GM10248 (cell line): ENCODE measurements around the gene GALNS.

Experiments
- CTCF ChIA-PET: fragments of 300-600 bp; sonication (Branson Sonifier 250); formaldehyde crosslinking; extraction: SDS; loops from one replicate; lab custom pipeline; 2021; ENCODE audit warnings: antibody characterized with exemption; lab: Yijun Ruan, JAX
- POLR2A ChIA-PET: fragments of 350-650 bp; sonication (Branson Sonifier 250); formaldehyde crosslinking; extraction: SDS; loops from one replicate; lab custom pipeline; 2020; ENCODE audit warnings: antibody characterized with exemption; lab: Yijun Ruan, JAX
- DNase-seq: peaks from one replicate; pipeline ENCODE4 v3.0.0; 2012; ENCODE audit errors: extremely low spot score
- CTCF ChIP-seq: IDR thresholded peaks from 2 replicates; pipeline ENCODE4 v1.5.1; 2012; ENCODE audit warnings: mild to moderate bottlenecking, low read depth; ENCODE audit errors: extremely low read depth, missing control alignments, control extremely low read depth

The GALNS gene

DNA sequence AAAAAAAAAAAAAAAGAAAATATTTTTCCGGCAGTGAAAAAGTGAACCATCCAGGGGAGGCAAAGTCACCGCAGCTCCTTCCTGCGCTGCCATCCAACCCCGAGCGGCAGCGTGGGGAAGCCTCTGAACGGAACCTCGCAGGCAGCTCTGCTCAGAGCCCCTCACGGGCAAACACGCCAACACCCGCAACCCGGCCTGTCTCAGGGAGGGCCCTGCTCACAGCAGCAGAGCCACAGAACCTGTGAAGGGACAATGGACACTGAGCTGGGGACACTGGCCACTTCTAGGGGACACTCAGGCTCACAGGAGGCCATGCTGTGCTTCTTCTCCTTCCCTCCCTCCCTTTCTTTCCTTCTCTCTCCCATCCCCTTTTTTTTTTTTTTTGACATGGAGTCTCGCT lies 23.7 kb downstream of the GALNS start:
- TF ChIP-seq CTCF: no peak
- ChIA-PET POLR2A (interaction anchor here (0.7 kb wide), 1 partner anchor 24 kb away, joined by 3 read pairs; no protein-coding TSS in a partner anchor), CTCF (no interaction called here)
- no peak for DNase-seq

- TF ChIP-seq CTCF: no peak
- DNase-seq: no peak
- POLR2A ChIA-PET: no interaction called here
- CTCF ChIA-PET: no interaction called here
Observed at GRCh38 chr16:88831838-88832237, 24.9 kb downstream of the GALNS start.

GRCh38 chr16:88830783-88831182 lies 26.0 kb downstream of the GALNS start:
- no peak for DNase-seq
- ChIA-PET CTCF (interaction anchor here (1.6 kb wide), 1 partner anchor 14 kb away, joined by 3 read pairs; no protein-coding TSS in a partner anchor), POLR2A (no interaction called here)
- TF ChIP-seq CTCF: no peak

DNA sequence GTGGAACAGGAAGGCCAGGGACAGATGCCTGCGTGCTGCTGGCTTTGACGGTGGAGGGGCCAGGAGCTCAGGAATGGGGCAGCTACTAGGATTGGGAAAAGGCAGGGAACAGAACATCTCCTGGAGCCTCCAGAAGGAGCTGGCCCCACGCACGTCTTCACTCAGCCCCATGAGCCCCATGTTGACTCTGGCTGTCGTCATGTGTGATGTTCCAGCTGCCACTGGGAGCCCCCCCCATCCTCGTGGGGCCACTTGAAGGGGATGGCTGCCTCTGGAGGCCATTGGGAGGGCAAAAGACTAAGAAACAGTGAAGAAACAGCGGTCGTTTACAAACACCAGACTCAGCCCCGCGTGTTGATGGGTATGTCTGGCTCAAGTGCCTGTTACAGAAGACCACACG lies 26.5 kb downstream of the GALNS start:
- ChIA-PET CTCF (interaction anchor here (1.6 kb wide), 1 partner anchor 14 kb away, joined by 3 read pairs; no protein-coding TSS in a partner anchor), POLR2A (no interaction called here)
- no peak for TF ChIP-seq CTCF
- no peak for DNase-seq

- CTCF ChIA-PET: no interaction called here
- TF ChIP-seq CTCF: no peak
- POLR2A ChIA-PET: no interaction called here
- no peak for DNase-seq
Observed at GRCh38 chr16:88828711-88829110, 28.0 kb downstream of the GALNS start.

- TF ChIP-seq CTCF: no peak
- no peak for DNase-seq
- POLR2A ChIA-PET: no interaction called here
- CTCF ChIA-PET: interaction anchor here (1.0 kb wide), 1 partner anchor 24 kb away, joined by 3 read pairs; no protein-coding TSS in a partner anchor
Observed at GRCh38 chr16:88827727-88828126, 29.0 kb downstream of the GALNS start.
